GM23338 (cell line): ENCODE results near the gene EPHB2. TPM values are rescaled to one million over a fixed set of nuclear protein-coding genes. Genes with fewer than 3 reads are reported as not detected.

Experiments
- ATAC-seq: fragments of 200-7000 bp; cut with Tn5 transposase; 3 replicates; pipeline ENCODE4 v1.9.1; 2020
- DNase-seq: peaks from one replicate; pipeline ENCODE4 v3.0.0-alpha.2; 2015; ENCODE audit warnings: low spot score
- H2AFZ ChIP-seq: fragments of 200-600 bp; sonication (generic); 2 replicates; pipeline ENCODE4 v1.8.0; 2016; ENCODE audit warnings: antibody characterized with exemption, mild to moderate bottlenecking, moderate library complexity
- H3F3A ChIP-seq: fragments of 200-600 bp; sonication (generic); replicated peaks from 2 replicates; pipeline ENCODE4 v1.8.0; 2017; ENCODE audit warnings: antibody characterized with exemption, mixed run types, low read depth
- H3K27ac ChIP-seq: fragments of 200-600 bp; sonication (generic); 2 replicates; pipeline ENCODE4 v1.6.1; 2016; ENCODE audit warnings: low read depth
- H3K27me3 ChIP-seq: fragments of 200-600 bp; sonication (generic); 2 replicates; pipeline ENCODE4 v1.8.0; 2016; ENCODE audit warnings: mild to moderate bottlenecking, mixed run types, moderate library complexity; ENCODE audit not compliant: insufficient read depth
- H3K36me3 ChIP-seq: fragments of 200-600 bp; sonication (generic); 2 replicates; pipeline ENCODE4 v1.8.0; 2016; ENCODE audit warnings: mild to moderate bottlenecking; ENCODE audit not compliant: insufficient read depth
- H3K4me1 ChIP-seq: fragments of 200-600 bp; sonication (generic); 2 replicates; pipeline ENCODE4 v1.8.0; 2016; ENCODE audit warnings: mild to moderate bottlenecking, moderate library complexity; ENCODE audit not compliant: insufficient read depth
- H3K4me2 ChIP-seq: fragments of 200-600 bp; sonication (generic); 2 replicates; pipeline ENCODE4 v1.7.1; 2017; ENCODE audit warnings: mixed run types
- H3K4me3 ChIP-seq: fragments of 200-600 bp; sonication (generic); 2 replicates; pipeline ENCODE4 v1.6.1; 2016; ENCODE audit warnings: mixed run types
- H3K79me2 ChIP-seq: fragments of 200-600 bp; sonication (generic); replicated peaks from 2 replicates; pipeline ENCODE4 v1.8.0; 2017; ENCODE audit warnings: mild to moderate bottlenecking; ENCODE audit not compliant: insufficient read depth
- H3K9me2 ChIP-seq: fragments of 200-600 bp; sonication (generic); 2 replicates; pipeline ENCODE4 v1.8.0; 2017; ENCODE audit not compliant: insufficient read depth
- H4K20me1 ChIP-seq: fragments of 200-600 bp; sonication (generic); replicated peaks from 2 replicates; pipeline ENCODE4 v1.8.0; 2017; ENCODE audit warnings: mild to moderate bottlenecking; ENCODE audit not compliant: insufficient read depth
- H3K27ac Mint-ChIP-seq: 2 replicates; pipeline ENCODE4 v1.8.0; 2020; ENCODE audit warnings: inconsistent platforms, mild to moderate bottlenecking, moderate library complexity, mixed read lengths
- H3K27me3 Mint-ChIP-seq: 3 replicates; pipeline ENCODE4 v1.8.0; 2022; ENCODE audit warnings: low read depth, mild to moderate bottlenecking, moderate library complexity, mixed read lengths, inconsistent platforms; ENCODE audit not compliant: insufficient read depth, poor library complexity
- H3K36me3 Mint-ChIP-seq: 3 replicates; pipeline ENCODE4 v1.8.0; 2021; ENCODE audit warnings: low read depth, mild to moderate bottlenecking, inconsistent platforms, moderate library complexity, mixed read lengths
- H3K4me1 Mint-ChIP-seq: 3 replicates; pipeline ENCODE4 v1.8.0; 2020; ENCODE audit warnings: mild to moderate bottlenecking, inconsistent platforms, mixed read lengths
- H3K4me3 Mint-ChIP-seq: 3 replicates; pipeline ENCODE4 v1.8.0; 2021; ENCODE audit warnings: moderate library complexity, mild to moderate bottlenecking, inconsistent platforms, mixed read lengths
- H3K9me3 Mint-ChIP-seq: 3 replicates; pipeline ENCODE4 v1.8.0; 2020; ENCODE audit warnings: moderate library complexity, mild to moderate bottlenecking, inconsistent platforms, mixed read lengths
- CREB1 ChIP-seq: fragments of 250-450 bp; sonication (Bioruptor Pico); IDR thresholded peaks from 2 replicates; pipeline ENCODE4 v1.5.0; 2020; ENCODE audit warnings: low read depth, mild to moderate bottlenecking, moderate library complexity
- EZH2 ChIP-seq: fragments of 200-600 bp; sonication (generic); IDR thresholded peaks from one replicate; pipeline ENCODE4 v1.8.0; 2017; ENCODE audit warnings: antibody characterized with exemption, mild to moderate bottlenecking, low read depth; ENCODE audit not compliant: unreplicated experiment
- EZH2phosphoT487 ChIP-seq: fragments of 200-600 bp; sonication (generic); IDR thresholded peaks from one replicate; pipeline ENCODE4 v1.8.1; 2018; ENCODE audit warnings: antibody characterized with exemption; ENCODE audit not compliant: unreplicated experiment
- JUNB ChIP-seq: IDR thresholded peaks from one replicate; pipeline ENCODE4 v1.6.1; 2016; ENCODE audit warnings: antibody characterized with exemption; ENCODE audit not compliant: unreplicated experiment
- NANOG ChIP-seq: IDR thresholded peaks from 2 replicates; pipeline ENCODE4 v1.6.1; 2016; ENCODE audit warnings: antibody characterized with exemption, borderline replicate concordance
- POLR2AphosphoS5 ChIP-seq: IDR thresholded peaks from 2 replicates; pipeline ENCODE4 v1.6.1; 2016; ENCODE audit warnings: antibody characterized with exemption, low read depth
- STAT1 ChIP-seq: IDR thresholded peaks from one replicate; pipeline ENCODE4 v1.6.1; 2016; ENCODE audit warnings: antibody characterized with exemption; ENCODE audit not compliant: unreplicated experiment
- ZNF114 ChIP-seq: fragments of 250-450 bp; sonication (Bioruptor Pico); IDR thresholded peaks from 2 replicates; pipeline ENCODE4 v1.5.0; 2020; ENCODE audit warnings: mild to moderate bottlenecking, moderate library complexity
- ZNF331 ChIP-seq: fragments of 250-450 bp; sonication (Bioruptor Pico); IDR thresholded peaks from 2 replicates; pipeline ENCODE4 v1.5.0; 2020; ENCODE audit warnings: low read depth, mild to moderate bottlenecking, moderate library complexity
- polyA plus RNA-seq: library from polyadenylated mRNA; unstranded; fragments of >200 nt; fragmentation: Nextera tagmentation; extraction: Ambion mirVana; gene quantifications from 2 replicates; pipeline ENCODE4 v1.2.1, GENCODE V29; 2016
- total RNA-seq: library from RNA; depleted of rRNA; stranded (reverse); fragments of >200 nt; shearing (Covaris generic); gene quantifications from 2 replicates; pipeline ENCODE4 v1.2.3, GENCODE V29; 2014
- TF ChIP-seq, protein P1 (sequence below): IDR thresholded peaks from one replicate; pipeline ENCODE4 v1.6.1; 2018; ENCODE audit warnings: antibody characterized with exemption; ENCODE audit not compliant: unreplicated experiment
- TF ChIP-seq, protein P2 (sequence below), 2 experiments: fragments of 200-600 bp in 1 of 2; sonication (generic) in 1 of 2; conservative IDR thresholded peaks; 2 replicates each; pipeline versions ENCODE4 v1.5.1 to v1.6.1; 2016 to 2017; ENCODE audit warnings: antibody characterized with exemption in 2 of 2, low read depth in 2 of 2, mild to moderate bottlenecking in 2 of 2, moderate library complexity in 1 of 2
- TF ChIP-seq, protein P3 (sequence below): fragments of 250-450 bp; sonication (Bioruptor Pico); IDR thresholded peaks from 2 replicates; pipeline ENCODE4 v1.5.0; 2020; ENCODE audit warnings: mild to moderate bottlenecking, moderate library complexity
- TF ChIP-seq, protein P4 (sequence below): IDR thresholded peaks from 2 replicates; pipeline ENCODE4 v1.6.1; 2016; ENCODE audit warnings: antibody characterized with exemption

Gene EPHB2
- total and polyA plus RNA-seq, 2 experiments from 2014 or later, result 4.1 to 20.1 TPM

DNA sequence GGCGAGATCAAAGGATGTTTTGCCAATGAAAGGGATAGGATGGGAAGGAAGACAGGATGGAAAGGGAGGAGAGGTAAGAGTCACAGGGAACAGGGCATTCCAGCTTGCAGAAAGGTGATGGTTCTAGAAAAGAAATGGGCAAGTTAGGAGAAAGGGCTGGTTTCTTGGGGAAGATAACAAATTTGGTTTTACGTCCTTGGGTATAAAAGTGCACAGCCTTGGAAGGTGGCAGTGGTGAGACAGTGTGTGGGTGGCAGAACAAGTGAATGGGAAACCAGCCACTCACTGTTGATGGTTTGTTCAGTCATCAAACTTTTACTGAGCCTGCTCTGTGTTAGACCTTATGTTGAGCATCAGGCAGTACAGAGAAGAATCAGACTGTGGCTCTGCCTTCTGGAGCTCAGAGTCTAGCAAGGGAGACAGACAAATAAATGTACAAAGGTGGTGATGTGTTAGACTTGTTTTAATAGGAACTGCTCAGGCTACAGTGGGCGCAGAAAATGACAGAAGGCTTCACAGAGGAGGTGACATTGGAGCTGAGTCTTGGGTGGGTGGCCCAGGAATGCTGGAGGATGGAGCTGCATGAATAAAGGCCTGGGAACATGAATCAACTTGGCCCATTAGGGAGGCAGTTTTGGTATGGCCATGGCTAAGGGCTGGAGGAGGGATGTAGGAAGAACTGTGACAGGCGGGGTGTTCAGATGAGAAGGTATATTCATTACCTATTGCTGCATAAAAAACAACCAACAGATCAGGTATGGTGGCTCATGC is 76.3 kb downstream of the EPHB2 start:
- H3K36me3 ChIP-seq, result no peaks in the 10 kb centered on the region
- TF ChIP-seq, protein P1, sequence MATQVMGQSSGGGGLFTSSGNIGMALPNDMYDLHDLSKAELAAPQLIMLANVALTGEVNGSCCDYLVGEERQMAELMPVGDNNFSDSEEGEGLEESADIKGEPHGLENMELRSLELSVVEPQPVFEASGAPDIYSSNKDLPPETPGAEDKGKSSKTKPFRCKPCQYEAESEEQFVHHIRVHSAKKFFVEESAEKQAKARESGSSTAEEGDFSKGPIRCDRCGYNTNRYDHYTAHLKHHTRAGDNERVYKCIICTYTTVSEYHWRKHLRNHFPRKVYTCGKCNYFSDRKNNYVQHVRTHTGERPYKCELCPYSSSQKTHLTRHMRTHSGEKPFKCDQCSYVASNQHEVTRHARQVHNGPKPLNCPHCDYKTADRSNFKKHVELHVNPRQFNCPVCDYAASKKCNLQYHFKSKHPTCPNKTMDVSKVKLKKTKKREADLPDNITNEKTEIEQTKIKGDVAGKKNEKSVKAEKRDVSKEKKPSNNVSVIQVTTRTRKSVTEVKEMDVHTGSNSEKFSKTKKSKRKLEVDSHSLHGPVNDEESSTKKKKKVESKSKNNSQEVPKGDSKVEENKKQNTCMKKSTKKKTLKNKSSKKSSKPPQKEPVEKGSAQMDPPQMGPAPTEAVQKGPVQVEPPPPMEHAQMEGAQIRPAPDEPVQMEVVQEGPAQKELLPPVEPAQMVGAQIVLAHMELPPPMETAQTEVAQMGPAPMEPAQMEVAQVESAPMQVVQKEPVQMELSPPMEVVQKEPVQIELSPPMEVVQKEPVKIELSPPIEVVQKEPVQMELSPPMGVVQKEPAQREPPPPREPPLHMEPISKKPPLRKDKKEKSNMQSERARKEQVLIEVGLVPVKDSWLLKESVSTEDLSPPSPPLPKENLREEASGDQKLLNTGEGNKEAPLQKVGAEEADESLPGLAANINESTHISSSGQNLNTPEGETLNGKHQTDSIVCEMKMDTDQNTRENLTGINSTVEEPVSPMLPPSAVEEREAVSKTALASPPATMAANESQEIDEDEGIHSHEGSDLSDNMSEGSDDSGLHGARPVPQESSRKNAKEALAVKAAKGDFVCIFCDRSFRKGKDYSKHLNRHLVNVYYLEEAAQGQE, result no peak
- TF ChIP-seq EZH2phosphoT487, result no peak
- TF ChIP-seq STAT1, result no peak
- TF ChIP-seq POLR2AphosphoS5, result no peak
- no peak for TF ChIP-seq NANOG
- TF ChIP-seq, protein P2, sequence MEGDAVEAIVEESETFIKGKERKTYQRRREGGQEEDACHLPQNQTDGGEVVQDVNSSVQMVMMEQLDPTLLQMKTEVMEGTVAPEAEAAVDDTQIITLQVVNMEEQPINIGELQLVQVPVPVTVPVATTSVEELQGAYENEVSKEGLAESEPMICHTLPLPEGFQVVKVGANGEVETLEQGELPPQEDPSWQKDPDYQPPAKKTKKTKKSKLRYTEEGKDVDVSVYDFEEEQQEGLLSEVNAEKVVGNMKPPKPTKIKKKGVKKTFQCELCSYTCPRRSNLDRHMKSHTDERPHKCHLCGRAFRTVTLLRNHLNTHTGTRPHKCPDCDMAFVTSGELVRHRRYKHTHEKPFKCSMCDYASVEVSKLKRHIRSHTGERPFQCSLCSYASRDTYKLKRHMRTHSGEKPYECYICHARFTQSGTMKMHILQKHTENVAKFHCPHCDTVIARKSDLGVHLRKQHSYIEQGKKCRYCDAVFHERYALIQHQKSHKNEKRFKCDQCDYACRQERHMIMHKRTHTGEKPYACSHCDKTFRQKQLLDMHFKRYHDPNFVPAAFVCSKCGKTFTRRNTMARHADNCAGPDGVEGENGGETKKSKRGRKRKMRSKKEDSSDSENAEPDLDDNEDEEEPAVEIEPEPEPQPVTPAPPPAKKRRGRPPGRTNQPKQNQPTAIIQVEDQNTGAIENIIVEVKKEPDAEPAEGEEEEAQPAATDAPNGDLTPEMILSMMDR (conservative IDR thresholded peaks at IDR 0.05; ENCODE audit: low read depth in 2 of 2), result no peak
- TF ChIP-seq, protein P3, sequence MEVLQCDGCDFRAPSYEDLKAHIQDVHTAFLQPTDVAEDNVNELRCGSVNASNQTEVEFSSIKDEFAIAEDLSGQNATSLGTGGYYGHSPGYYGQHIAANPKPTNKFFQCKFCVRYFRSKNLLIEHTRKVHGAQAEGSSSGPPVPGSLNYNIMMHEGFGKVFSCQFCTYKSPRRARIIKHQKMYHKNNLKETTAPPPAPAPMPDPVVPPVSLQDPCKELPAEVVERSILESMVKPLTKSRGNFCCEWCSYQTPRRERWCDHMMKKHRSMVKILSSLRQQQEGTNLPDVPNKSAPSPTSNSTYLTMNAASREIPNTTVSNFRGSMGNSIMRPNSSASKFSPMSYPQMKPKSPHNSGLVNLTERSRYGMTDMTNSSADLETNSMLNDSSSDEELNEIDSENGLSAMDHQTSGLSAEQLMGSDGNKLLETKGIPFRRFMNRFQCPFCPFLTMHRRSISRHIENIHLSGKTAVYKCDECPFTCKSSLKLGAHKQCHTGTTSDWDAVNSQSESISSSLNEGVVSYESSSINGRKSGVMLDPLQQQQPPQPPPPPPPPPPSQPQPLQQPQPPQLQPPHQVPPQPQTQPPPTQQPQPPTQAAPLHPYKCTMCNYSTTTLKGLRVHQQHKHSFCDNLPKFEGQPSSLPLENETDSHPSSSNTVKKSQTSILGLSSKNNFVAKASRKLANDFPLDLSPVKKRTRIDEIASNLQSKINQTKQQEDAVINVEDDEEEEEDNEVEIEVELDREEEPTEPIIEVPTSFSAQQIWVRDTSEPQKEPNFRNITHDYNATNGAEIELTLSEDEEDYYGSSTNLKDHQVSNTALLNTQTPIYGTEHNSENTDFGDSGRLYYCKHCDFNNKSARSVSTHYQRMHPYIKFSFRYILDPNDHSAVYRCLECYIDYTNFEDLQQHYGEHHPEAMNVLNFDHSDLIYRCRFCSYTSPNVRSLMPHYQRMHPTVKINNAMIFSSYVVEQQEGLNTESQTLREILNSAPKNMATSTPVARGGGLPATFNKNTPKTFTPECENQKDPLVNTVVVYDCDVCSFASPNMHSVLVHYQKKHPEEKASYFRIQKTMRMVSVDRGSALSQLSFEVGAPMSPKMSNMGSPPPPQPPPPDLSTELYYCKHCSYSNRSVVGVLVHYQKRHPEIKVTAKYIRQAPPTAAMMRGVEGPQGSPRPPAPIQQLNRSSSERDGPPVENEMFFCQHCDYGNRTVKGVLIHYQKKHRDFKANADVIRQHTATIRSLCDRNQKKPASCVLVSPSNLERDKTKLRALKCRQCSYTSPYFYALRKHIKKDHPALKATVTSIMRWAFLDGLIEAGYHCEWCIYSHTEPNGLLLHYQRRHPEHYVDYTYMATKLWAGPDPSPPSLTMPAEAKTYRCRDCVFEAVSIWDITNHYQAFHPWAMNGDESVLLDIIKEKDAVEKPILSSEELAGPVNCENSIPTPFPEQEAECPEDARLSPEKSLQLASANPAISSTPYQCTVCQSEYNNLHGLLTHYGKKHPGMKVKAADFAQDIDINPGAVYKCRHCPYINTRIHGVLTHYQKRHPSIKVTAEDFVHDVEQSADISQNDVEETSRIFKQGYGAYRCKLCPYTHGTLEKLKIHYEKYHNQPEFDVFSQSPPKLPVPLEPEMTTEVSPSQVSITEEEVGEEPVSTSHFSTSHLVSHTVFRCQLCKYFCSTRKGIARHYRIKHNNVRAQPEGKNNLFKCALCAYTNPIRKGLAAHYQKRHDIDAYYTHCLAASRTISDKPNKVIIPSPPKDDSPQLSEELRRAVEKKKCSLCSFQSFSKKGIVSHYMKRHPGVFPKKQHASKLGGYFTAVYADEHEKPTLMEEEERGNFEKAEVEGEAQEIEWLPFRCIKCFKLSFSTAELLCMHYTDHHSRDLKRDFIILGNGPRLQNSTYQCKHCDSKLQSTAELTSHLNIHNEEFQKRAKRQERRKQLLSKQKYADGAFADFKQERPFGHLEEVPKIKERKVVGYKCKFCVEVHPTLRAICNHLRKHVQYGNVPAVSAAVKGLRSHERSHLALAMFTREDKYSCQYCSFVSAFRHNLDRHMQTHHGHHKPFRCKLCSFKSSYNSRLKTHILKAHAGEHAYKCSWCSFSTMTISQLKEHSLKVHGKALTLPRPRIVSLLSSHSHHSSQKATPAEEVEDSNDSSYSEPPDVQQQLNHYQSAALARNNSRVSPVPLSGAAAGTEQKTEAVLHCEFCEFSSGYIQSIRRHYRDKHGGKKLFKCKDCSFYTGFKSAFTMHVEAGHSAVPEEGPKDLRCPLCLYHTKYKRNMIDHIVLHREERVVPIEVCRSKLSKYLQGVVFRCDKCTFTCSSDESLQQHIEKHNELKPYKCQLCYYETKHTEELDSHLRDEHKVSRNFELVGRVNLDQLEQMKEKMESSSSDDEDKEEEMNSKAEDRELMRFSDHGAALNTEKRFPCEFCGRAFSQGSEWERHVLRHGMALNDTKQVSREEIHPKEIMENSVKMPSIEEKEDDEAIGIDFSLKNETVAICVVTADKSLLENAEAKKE (CRISPR knock-in tag), result no peak
- TF ChIP-seq, protein P4, sequence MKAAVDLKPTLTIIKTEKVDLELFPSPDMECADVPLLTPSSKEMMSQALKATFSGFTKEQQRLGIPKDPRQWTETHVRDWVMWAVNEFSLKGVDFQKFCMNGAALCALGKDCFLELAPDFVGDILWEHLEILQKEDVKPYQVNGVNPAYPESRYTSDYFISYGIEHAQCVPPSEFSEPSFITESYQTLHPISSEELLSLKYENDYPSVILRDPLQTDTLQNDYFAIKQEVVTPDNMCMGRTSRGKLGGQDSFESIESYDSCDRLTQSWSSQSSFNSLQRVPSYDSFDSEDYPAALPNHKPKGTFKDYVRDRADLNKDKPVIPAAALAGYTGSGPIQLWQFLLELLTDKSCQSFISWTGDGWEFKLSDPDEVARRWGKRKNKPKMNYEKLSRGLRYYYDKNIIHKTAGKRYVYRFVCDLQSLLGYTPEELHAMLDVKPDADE, result no peak
- no peak for TF ChIP-seq EZH2
- no peak for TF ChIP-seq CREB1 (CRISPR knock-in tag)
- no peak for TF ChIP-seq JUNB
- TF ChIP-seq ZNF114 (CRISPR knock-in tag), result no peak
- no peak for TF ChIP-seq ZNF331 (CRISPR knock-in tag)
- Mint-ChIP-seq H3K27ac (no peak overlapping the region; the same call in 1 of the 2 replicates), H3K4me1 (peaks cover 35% of the 10 kb centered on the region), H3K9me3 (no peaks in the 10 kb centered on the region), H3K27me3 (peaks cover 3% of the 10 kb centered on the region), H3K36me3 (no peaks in the 10 kb centered on the region), H3K4me3 (no peak overlapping the region)
- ATAC-seq, result no peak
- no peak overlapping the region for H3K4me3 ChIP-seq
- H3K9me2 ChIP-seq, result no peaks in the 10 kb centered on the region
- peaks cover 5% of the 10 kb centered on the region for H3K4me1 ChIP-seq
- H2AFZ ChIP-seq, result no peak overlapping the region
- H3K27me3 ChIP-seq, result no peaks in the 10 kb centered on the region
- H4K20me1 ChIP-seq, result no peaks in the 10 kb centered on the region
- no peak for DNase-seq
- H3F3A ChIP-seq, result no peaks in the 10 kb centered on the region
- H3K4me2 ChIP-seq, result no peak overlapping the region
- no peaks in the 10 kb centered on the region for H3K79me2 ChIP-seq
- H3K27ac ChIP-seq, result no peak overlapping the region
